SK-N-SH (cell line): ENCODE results near the gene LPP. TPM values are rescaled to one million over a fixed set of nuclear protein-coding genes. Genes with fewer than 3 reads are reported as not detected.

Source experiments
- CTCF ChIA-PET: fragments of 300-600, 350-600 bp; formaldehyde crosslinking; extraction: SDS; loops from one replicate; lab custom pipeline; 2021; lab: Yijun Ruan, JAX
- POLR2A ChIA-PET: fragments of 350-600 bp; sonication (Branson Sonifier 250); formaldehyde crosslinking; extraction: SDS; loops from one replicate; lab custom pipeline; 2020; ENCODE audit warnings: antibody characterized with exemption, inconsistent platforms; lab: Yijun Ruan, JAX
- DNase-seq: peaks from one replicate; pipeline ENCODE4 v3.0.0; 2012
- H2AFZ ChIP-seq: fragments of 200-600 bp; sonication (generic); 2 replicates; pipeline ENCODE4 v1.8.1; 2016; ENCODE audit warnings: antibody characterized with exemption, mild to moderate bottlenecking, low read depth
- H3F3A ChIP-seq: fragments of 200-600 bp; sonication (generic); replicated peaks from 2 replicates; pipeline ENCODE3; 2016; ENCODE audit warnings: antibody characterized with exemption, mild to moderate bottlenecking; ENCODE audit not compliant: insufficient read depth
- H3K27ac ChIP-seq, 2 experiments: fragments of 200-500 bp in 1 of 2; fragments of 200-600 bp in 1 of 2; sonication (Bioruptor generic) in 1 of 2; sonication (generic), shearing (Covaris generic) in 1 of 2; 2 replicates each; pipeline versions ENCODE4 v1.5.1 to v1.6.1; 2014 to 2016; ENCODE audit warnings: low read depth in 2 of 2, inconsistent platforms in 1 of 2, low read length in 1 of 2, mild to moderate bottlenecking in 1 of 2, mixed read lengths in 1 of 2
- H3K27me3 ChIP-seq: fragments of 200-600 bp; sonication (generic), shearing (Covaris generic); 2 replicates; pipeline ENCODE4 v1.6.1; 2016; ENCODE audit warnings: mixed run types; ENCODE audit not compliant: insufficient read depth
- H3K36me3 ChIP-seq, 2 experiments: fragments of 200-500 bp in 1 of 2; fragments of 200-600 bp in 1 of 2; sonication (Bioruptor generic) in 1 of 2; sonication (generic) in 1 of 2; replicated peaks in 1 of 2; 2 replicates each; pipeline versions ENCODE3 to v1.5.1; 2014 to 2016; ENCODE audit warnings: low read length in 1 of 2, mild to moderate bottlenecking in 1 of 2; ENCODE audit not compliant: insufficient read depth in 2 of 2, control insufficient read depth in 1 of 2
- H3K4me1 ChIP-seq, 2 experiments: fragments of 200-500 bp in 1 of 2; fragments of 200-600 bp in 1 of 2; sonication (Bioruptor generic) in 1 of 2; sonication (generic), shearing (Covaris generic) in 1 of 2; 2 replicates each; pipeline versions ENCODE4 v1.5.1 to v1.6.1; 2014 to 2016; ENCODE audit warnings: low read depth in 1 of 2, low read length in 1 of 2, mixed run types in 1 of 2; ENCODE audit not compliant: insufficient read depth in 2 of 2, control insufficient read depth in 1 of 2
- H3K4me2 ChIP-seq: fragments of 200-600 bp; sonication (generic), shearing (Covaris generic); 2 replicates; pipeline ENCODE4 v1.6.1; 2017; ENCODE audit warnings: mixed run types
- H3K4me3 ChIP-seq, 2 experiments: fragments of 200-500 bp in 1 of 2; fragments of 200-600 bp in 1 of 2; sonication (Bioruptor generic) in 1 of 2; sonication (generic), shearing (Covaris generic) in 1 of 2; 2 replicates each; pipeline versions ENCODE4 v1.5.1 to v1.8.1; 2014 to 2016; ENCODE audit warnings: low read depth in 2 of 2, inconsistent platforms in 1 of 2, low read length in 1 of 2, mild to moderate bottlenecking in 1 of 2, mixed read lengths in 1 of 2, moderate library complexity in 1 of 2
- H3K79me2 ChIP-seq: fragments of 200-600 bp; sonication (generic); 2 replicates; pipeline ENCODE4 v1.8.1; 2017; ENCODE audit warnings: mild to moderate bottlenecking; ENCODE audit not compliant: insufficient read depth
- H3K9ac ChIP-seq: fragments of 200-600 bp; sonication (generic); 2 replicates; pipeline ENCODE4 v1.6.1; 2017; ENCODE audit warnings: mixed run types
- H3K9me2 ChIP-seq: fragments of 200-600 bp; sonication (generic); 2 replicates; pipeline ENCODE4 v1.6.1; 2017; ENCODE audit warnings: mixed run types
- H3K9me3 ChIP-seq: fragments of 200-600 bp; sonication (generic); 2 replicates; pipeline ENCODE4 v1.6.1; 2017; ENCODE audit warnings: mixed run types, mild to moderate bottlenecking, moderate library complexity
- H4K20me1 ChIP-seq: fragments of 200-600 bp; sonication (generic); 2 replicates; pipeline ENCODE4 v1.6.1; 2017; ENCODE audit warnings: mild to moderate bottlenecking, mixed run types; ENCODE audit not compliant: insufficient read depth
- CHD2 ChIP-seq: fragments of 150-350 bp; IDR thresholded peaks from 2 replicates; pipeline ENCODE4 v1.6.1; 2018; ENCODE audit warnings: low read length; ENCODE audit not compliant: partially characterized antibody
- ELF1 ChIP-seq: IDR thresholded peaks from 2 replicates; pipeline ENCODE4 v1.4.0; 2012
- EZH2phosphoT487 ChIP-seq: fragments of 200-600 bp; sonication (generic); IDR thresholded peaks from 2 replicates; pipeline ENCODE4 v1.6.1; 2017; ENCODE audit warnings: low read depth, mixed run types, mild to moderate bottlenecking, antibody characterized with exemption, moderate library complexity, borderline replicate concordance
- FOXM1 ChIP-seq: IDR thresholded peaks from 2 replicates; pipeline ENCODE4 v1.4.0; 2012; ENCODE audit warnings: low read depth, mild to moderate bottlenecking
- GATA2 ChIP-seq: sonication (generic); formaldehyde crosslinking; IDR thresholded peaks from 2 replicates; pipeline ENCODE4 v1.5.0; 2020; ENCODE audit warnings: mild to moderate bottlenecking, missing genetic modification reagents
- MAX ChIP-seq: IDR thresholded peaks from 2 replicates; pipeline ENCODE4 v1.4.0; 2012; ENCODE audit warnings: low read depth
- MEF2A ChIP-seq: IDR thresholded peaks from 2 replicates; pipeline ENCODE4 v1.4.0; 2012; ENCODE audit warnings: low read depth, borderline replicate concordance
- MXI1 ChIP-seq: IDR thresholded peaks from 2 replicates; pipeline ENCODE4 v1.6.1; 2012; ENCODE audit warnings: mild to moderate bottlenecking, low read depth, low read length, improper control_type of control experiment
- POLR2AphosphoS5 ChIP-seq: IDR thresholded peaks from 2 replicates; pipeline ENCODE4 v1.6.1; 2012; ENCODE audit warnings: low read depth, low read length
- RAD21 ChIP-seq: IDR thresholded peaks from 2 replicates; pipeline ENCODE4 v1.6.1; 2012; ENCODE audit warnings: mild to moderate bottlenecking, low read length
- RFX5 ChIP-seq: IDR thresholded peaks from 2 replicates; pipeline ENCODE4 v1.6.1; 2012; ENCODE audit warnings: mild to moderate bottlenecking, improper control_type of control experiment, low read length
- RXRA ChIP-seq: IDR thresholded peaks from 2 replicates; pipeline ENCODE4 v1.4.0; 2012; ENCODE audit warnings: low read depth, mild to moderate bottlenecking, borderline replicate concordance
- SIN3A ChIP-seq: IDR thresholded peaks from 2 replicates; pipeline ENCODE4 v1.6.1; 2012; ENCODE audit warnings: low read depth, mild to moderate bottlenecking, low read length, moderate library complexity, borderline replicate concordance
- SMC3 ChIP-seq: IDR thresholded peaks from 2 replicates; pipeline ENCODE4 v1.6.1; 2012; ENCODE audit warnings: low read depth, low read length, improper control_type of control experiment
- TAF1 ChIP-seq: IDR thresholded peaks from 2 replicates; pipeline ENCODE4 v1.6.1; 2012; ENCODE audit warnings: low read depth, mild to moderate bottlenecking, low read length, moderate library complexity, borderline replicate concordance
- TCF12 ChIP-seq: IDR thresholded peaks from 2 replicates; pipeline ENCODE4 v1.4.0; 2012
- TEAD4 ChIP-seq: IDR thresholded peaks from 2 replicates; pipeline ENCODE4 v1.4.0; 2012; ENCODE audit warnings: mild to moderate bottlenecking, borderline replicate concordance; ENCODE audit not compliant: insufficient read depth
- USF1 ChIP-seq: IDR thresholded peaks from 2 replicates; pipeline ENCODE4 v1.4.0; 2012; ENCODE audit warnings: low read depth, borderline replicate concordance
- USF2 ChIP-seq: fragments of 150-350 bp; IDR thresholded peaks from 2 replicates; pipeline ENCODE4 v1.6.1; 2017; ENCODE audit warnings: antibody characterized with exemption, low read length, low read depth, borderline replicate concordance
- YY1 ChIP-seq: IDR thresholded peaks from 2 replicates; pipeline ENCODE4 v1.4.0; 2012; ENCODE audit warnings: low read depth, mild to moderate bottlenecking
- WGBS: methylation state at CpG from one replicate; pipeline ENCODE4 v1.1.6; 2017; ENCODE audit warnings: low lambda C conversion rate; 5-methylcytosine and 5-hydroxymethylcytosine counted together
- polyA plus RNA-seq, 3 experiments: library from polyadenylated mRNA; depleted of rRNA; stranded (reverse); fragments of >200 nt; gene quantifications; 2 replicates each; pipeline ENCODE4 v1.2.3, GENCODE V29; 2012
- TF ChIP-seq, protein P1 (sequence below): IDR thresholded peaks from 2 replicates; pipeline ENCODE4; 2012
- TF ChIP-seq, protein P2 (sequence below): IDR thresholded peaks from 2 replicates; pipeline ENCODE4 v1.6.1; 2012; ENCODE audit warnings: mild to moderate bottlenecking, low read depth, low read length, moderate library complexity

LPP gene
- polyA plus RNA-seq, 1 of the 3 experiments (the other 2 are of a cell fraction), result 6.6 TPM

DNA sequence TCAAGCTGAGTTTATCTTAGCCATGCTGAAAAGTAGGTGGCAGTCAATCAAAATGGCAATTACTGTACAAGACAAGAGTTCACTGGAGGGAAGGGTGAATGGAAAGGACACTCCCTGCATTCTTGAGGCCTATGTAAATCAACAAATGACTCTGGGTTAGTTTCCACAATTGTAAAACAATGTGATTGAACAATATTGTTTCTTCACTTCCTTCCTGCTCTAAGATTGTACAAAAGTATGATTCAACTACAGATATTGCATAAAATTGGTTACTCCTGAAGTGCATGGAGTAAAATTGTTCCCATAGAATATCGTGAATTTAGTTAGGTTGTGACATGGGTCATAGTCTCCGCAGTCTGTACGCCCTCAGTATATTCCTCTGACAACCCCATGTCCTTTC is 277.6 kb downstream of the LPP start (continued):
- TF ChIP-seq MAX (no peak), CHD2 (no peak), USF1 (no peak), YY1 (no peak), USF2 (no peak), ELF1 (no peak)
- TF ChIP-seq, all 33 proteins: peak for 0

DNA sequence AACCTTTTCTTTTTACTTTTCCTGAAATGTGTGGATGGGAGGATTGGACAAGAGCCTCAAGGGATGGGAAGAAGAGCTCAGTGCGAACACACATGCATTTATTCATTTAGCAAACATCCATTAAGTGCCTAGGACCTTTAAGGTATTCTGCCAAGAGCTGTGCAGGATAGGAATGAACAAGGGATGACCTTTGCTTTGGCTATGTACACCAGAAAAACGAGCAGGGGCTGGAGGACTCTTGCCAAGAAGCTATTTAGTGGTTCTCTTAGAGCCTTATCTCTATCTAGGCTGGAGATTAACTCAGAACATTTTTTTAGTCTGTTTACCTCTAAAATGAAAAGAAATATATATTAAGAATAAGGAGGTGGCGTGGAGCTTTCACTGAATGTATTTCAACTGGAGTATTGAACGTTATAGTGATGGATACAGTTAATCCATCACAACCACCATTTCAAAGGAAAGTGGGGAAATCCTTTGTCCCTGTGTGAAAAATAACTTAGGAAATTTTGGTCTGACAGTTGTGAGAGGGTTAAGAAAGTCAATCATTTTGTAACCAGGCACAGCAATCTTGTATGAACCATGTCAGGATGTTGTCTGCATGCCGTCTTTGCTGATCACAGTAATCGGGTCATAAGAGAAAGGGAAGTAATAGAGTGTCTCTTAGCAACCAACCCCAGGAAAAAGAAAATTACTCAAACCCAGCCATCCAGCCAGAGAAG is 279.0 kb downstream of the LPP start:
- ChIA-PET POLR2A (no interaction called here), CTCF (no interaction called here)
- Histone ChIP-seq H3K9me3 (no peaks in the 10 kb centered on the region), H3K27ac (peak overlapping the region; percentile 39 to 85; a peak in 3 of 4 replicates), H3K27me3 (no peaks in the 10 kb centered on the region), H3K36me3 (no peaks in the 10 kb centered on the region), H3K4me1 (0 out of 4 replicates have a peak, but pooled peaks cover 0 to 3% of the 10 kb centered on the region in 2 experiments), H4K20me1 (no peaks in the 10 kb centered on the region), H3K9ac (peak overlapping the region; percentile 56), H3F3A (peaks cover 11% of the 10 kb centered on the region), H3K4me3 (no peak overlapping the region), H3K4me2 (peak overlapping the region; percentile 64), H3K9me2 (no peaks in the 10 kb centered on the region), H2AFZ (no peak overlapping the region), H3K79me2 (peaks cover 65% of the 10 kb centered on the region)
- 12% methylated on average over 6 of the region's 6 CpGs for WGBS
- no peak for DNase-seq
- TF ChIP-seq SMC3, result no peak
- no peak for TF ChIP-seq GATA2
- TF ChIP-seq RAD21, result no peak
- no peak for TF ChIP-seq MAX
- TF ChIP-seq MEF2A, result no peak
- TF ChIP-seq YY1, result no peak
- no peak for TF ChIP-seq MXI1
- TF ChIP-seq TAF1, result no peak
- no peak for TF ChIP-seq ELF1
- TF ChIP-seq, protein P1, sequence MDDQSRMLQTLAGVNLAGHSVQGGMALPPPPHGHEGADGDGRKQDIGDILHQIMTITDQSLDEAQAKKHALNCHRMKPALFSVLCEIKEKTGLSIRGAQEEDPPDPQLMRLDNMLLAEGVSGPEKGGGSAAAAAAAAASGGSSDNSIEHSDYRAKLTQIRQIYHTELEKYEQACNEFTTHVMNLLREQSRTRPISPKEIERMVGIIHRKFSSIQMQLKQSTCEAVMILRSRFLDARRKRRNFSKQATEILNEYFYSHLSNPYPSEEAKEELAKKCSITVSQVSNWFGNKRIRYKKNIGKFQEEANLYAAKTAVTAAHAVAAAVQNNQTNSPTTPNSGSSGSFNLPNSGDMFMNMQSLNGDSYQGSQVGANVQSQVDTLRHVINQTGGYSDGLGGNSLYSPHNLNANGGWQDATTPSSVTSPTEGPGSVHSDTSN, result peak; percentile 40
- TF ChIP-seq SIN3A, result no peak
- no peak for TF ChIP-seq FOXM1
- no peak for TF ChIP-seq EZH2phosphoT487
- no peak; the same call in 1 of the 2 replicates for TF ChIP-seq TCF12
- TF ChIP-seq RFX5, result no peak
- TF ChIP-seq RXRA, result peak; percentile 85; the same call in 1 of the 2 replicates
- peak; percentile 35; the same call in 1 of the 2 replicates for TF ChIP-seq POLR2AphosphoS5
- TF ChIP-seq USF1, result no peak
- TF ChIP-seq, protein P2, sequence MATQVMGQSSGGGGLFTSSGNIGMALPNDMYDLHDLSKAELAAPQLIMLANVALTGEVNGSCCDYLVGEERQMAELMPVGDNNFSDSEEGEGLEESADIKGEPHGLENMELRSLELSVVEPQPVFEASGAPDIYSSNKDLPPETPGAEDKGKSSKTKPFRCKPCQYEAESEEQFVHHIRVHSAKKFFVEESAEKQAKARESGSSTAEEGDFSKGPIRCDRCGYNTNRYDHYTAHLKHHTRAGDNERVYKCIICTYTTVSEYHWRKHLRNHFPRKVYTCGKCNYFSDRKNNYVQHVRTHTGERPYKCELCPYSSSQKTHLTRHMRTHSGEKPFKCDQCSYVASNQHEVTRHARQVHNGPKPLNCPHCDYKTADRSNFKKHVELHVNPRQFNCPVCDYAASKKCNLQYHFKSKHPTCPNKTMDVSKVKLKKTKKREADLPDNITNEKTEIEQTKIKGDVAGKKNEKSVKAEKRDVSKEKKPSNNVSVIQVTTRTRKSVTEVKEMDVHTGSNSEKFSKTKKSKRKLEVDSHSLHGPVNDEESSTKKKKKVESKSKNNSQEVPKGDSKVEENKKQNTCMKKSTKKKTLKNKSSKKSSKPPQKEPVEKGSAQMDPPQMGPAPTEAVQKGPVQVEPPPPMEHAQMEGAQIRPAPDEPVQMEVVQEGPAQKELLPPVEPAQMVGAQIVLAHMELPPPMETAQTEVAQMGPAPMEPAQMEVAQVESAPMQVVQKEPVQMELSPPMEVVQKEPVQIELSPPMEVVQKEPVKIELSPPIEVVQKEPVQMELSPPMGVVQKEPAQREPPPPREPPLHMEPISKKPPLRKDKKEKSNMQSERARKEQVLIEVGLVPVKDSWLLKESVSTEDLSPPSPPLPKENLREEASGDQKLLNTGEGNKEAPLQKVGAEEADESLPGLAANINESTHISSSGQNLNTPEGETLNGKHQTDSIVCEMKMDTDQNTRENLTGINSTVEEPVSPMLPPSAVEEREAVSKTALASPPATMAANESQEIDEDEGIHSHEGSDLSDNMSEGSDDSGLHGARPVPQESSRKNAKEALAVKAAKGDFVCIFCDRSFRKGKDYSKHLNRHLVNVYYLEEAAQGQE, result no peak
- TF ChIP-seq TEAD4, result 0 out of 2 replicates have a peak, but pooled peaks have one; percentile 53
